HG02943 (cell line): ENCODE results near the gene TAGLN3.
A peak's percentile ranks its signal among the peaks of the same experiment; 100 is the strongest.
"Not testable (repeated sequence)": the region's sequence is repeated elsewhere in the genome, so short reads cannot be mapped to it uniquely, and the experiment has no call there.

Experiments used
- ATAC-seq: cut with Tn5 transposase; IDR thresholded peaks from one replicate; pipeline ENCODE4 v1.9.1; 2021; ENCODE audit warnings: mild to moderate bottlenecking, low read depth, moderate library complexity; ENCODE audit not compliant: unreplicated experiment

The TAGLN3 gene

GRCh38 chr3:112005091-112005672 is 6.5 kb downstream of the TAGLN3 start:
- no peak for ATAC-seq

DNA sequence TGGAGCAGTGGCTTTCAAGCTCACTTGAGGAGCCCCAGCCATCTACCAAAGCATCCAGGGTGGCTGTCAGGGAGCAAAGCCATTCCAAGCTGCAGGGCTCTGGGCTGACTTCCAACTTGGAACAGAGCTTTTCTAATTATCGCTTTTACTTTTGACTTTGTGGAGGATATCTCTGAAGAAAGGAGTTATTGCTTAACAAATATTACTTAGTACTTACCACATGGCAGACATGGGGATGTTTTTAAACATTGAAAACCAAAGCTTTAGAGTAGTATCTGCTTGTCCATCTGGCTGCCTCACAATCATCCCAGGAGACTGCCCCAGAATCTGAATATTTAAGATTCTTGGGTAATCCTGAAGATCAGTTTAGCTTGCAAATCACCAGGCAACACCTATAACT is 8.9 kb downstream of the TAGLN3 start:
- no peak for ATAC-seq

- no peak for ATAC-seq
Observed at GRCh38 chr3:112009670-112010069, 10.9 kb downstream of the TAGLN3 start.

DNA sequence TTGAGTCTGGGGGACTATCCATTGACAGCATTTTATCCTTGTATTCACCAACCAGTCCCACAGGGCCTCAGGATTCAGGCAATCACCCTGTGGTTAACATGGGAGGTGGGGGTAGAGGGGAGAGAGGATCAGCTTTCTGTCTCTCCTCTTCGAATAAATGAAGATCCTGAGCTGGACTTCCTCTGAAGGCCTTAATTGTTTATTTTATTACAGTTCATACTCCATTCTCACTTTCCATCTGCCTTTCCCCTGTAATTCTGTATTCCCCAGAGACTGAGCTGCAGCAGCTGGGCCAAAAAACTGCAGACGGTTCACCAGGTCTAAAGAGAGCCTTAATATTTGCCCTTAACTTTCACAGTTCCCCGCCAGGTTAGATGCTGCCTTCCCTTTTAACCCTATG is 11.9 kb downstream of the TAGLN3 start:
- no peak for ATAC-seq

GRCh38 chr3:112011376-112011940 is 12.7 kb downstream of the TAGLN3 start:
- ATAC-seq, result no peak

DNA sequence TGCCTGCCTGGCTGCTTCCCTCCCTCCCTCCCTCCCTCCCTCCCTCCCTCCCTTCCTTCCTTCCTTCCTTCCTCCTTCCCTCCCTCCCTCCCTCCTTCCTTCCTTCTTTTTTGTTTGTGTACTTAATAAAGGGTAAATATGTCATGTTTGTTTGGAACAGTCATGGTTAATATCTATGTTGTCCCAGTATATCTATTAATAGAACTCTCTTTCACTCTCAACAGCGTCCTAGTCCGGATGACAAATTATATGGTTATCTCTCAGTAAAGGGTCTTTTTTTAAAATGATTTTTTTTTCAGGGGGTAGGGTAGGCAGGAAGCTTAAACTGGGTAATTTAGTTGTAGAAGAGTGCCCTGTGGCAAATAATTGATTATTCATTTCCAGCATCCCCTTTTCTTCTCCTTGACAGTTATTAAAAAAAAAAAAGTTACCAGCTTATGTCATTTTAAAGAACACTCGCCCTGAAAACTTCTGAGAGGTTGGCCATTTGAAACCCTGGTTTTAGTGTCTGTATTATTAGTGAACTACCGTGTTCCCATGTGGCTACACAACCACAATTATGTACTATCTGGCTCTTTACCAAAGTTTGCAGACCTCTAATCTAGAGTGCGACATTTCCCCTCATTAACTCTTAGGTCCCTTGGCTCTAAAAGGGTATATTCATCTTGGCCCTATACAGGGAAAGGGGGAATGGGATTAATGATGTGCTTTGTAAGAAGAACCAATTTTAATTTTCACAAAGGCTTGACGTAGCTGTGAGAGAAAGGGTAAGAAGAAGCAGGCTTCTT is 13.7 kb downstream of the TAGLN3 start:
- no peak for ATAC-seq

GRCh38 chr3:112013058-112013783 is 14.5 kb downstream of the TAGLN3 start:
- peak; percentile 73 for ATAC-seq

DNA sequence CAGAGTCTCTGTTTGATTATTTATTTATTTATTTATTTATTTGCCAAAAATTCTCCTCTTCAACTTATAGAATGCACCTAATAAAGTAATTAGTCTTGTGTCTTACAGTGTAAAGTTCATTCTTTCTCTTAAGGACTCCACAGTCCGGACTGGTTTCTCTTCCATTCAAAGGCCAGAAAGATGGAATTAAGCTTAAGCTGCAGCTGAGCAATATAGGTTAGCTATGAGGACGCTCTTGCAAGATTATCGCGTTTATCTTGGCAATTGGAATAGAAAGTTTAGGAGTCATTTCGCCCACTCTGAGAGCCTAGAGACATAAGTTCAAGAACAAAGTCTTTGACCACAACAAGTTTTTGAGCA is 15.0 kb downstream of the TAGLN3 start:
- ATAC-seq, result no peak

- ATAC-seq, result no peak
Observed at GRCh38 chr3:112017091-112017490, 18.4 kb downstream of the TAGLN3 start.

DNA sequence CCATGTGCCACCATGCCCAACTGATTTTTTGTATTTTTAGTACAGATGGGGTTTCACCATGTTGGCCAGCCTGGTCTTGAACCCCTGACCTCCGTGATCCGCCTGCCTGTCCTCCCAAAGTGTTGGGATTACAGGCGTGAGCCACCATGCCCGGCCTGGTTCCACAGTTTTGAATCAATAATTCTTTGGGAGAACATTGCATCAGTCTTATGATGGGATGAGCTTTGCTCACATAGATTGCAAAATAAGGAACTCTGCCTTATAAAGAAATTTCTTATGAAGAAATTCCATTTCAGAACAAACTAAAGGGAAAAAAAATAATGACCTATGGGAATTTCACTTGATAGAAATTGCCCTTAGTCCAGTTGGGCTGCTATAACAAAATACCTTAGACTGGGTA is 20.0 kb downstream of the TAGLN3 start:
- ATAC-seq, result no peak

DNA sequence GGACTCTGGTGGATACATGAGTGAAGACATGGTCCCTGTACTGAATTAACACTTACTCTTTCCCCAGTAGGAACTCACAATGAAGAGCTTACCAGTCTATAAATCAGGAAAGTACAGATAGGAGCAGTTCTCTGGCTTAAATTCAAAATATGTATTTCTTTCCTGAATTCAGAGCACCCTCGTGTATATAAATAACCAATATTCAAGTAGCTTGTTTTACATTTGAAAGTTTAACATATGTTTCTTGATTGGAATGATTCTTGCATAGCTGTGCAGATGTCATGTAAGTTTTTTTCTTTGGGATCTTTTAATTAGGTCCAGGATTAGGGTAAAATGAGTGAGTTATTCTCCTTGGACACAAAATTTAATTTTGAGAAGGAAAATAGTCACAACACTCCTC is 21.0 kb downstream of the TAGLN3 start:
- no peak for ATAC-seq

DNA sequence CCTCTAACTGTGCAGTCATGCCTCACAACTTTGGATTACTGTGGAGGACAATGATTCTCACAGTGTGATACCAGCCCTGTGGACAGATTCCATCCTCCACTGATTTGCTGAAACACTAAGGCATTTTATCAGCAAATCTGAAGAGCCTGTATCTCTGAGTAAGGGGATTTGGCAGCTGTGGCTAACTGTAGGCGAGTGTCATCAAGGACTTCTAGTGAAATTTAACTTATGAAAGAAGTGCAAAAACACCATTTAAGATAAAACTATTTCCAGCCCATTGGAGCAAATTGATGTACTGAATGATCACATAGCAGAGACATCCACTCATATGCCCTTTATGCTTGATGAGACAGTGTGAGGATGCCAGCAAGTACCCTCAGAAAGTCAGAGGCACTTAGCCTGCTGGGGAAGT is 22.0 kb downstream of the TAGLN3 start:
- ATAC-seq, result no peak

DNA sequence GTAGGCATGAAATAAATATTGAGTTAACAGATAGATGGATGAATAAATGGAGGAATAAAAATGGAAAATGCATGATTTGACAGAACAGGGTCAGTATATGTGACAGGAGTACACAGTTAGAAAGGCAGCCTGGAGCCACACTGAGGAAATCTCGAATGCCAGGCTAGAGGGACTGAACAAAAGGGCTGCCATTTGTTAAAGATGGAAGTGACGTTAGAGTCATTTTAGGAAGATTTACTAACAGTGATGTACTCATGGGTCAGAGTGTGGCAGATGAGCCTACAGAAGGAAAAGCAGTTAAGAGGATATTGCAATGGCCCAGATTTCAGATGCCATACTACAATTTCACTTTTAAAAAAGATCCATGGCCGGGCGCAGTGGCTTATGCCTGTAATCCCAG is 28.4 kb downstream of the TAGLN3 start:
- no peak for ATAC-seq

DNA sequence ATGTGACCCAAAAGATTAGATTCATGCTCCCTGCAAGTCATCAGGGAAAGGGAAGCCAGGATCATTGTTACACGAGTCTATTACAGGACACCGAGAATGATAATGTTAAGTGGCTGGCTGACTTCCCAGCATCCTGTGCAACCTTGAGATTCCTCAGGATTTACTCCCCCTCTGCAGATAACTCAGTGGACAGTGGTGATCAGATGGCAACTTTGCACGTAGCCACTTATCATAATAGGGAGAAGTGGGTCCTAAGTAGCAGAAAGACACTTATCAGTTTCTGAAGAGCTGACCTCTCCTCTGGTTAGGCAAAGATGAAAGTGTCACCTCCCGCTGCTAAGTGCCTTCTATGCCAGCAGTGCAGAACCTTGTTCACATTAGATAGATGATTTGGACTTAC is 29.1 kb downstream of the TAGLN3 start:
- no peak for ATAC-seq

DNA sequence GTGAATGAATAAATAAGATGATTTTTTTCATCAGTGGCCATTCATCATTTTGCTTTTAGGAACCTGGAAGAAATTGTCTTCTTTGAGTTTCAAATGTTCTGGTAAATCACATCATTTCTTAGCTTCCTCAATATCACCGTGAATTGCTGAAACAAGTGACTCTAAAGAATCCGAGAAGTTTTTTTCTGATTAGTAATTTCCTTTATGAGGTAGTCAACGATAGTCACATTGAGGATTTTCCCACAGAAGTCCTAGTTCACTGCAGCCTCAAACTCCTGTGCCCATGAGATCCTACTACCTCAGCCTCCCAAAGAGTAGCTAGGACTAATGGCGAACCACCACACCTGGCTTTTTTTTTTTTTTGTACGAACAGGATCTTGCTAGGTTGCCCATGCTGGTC is 32.2 kb downstream of the TAGLN3 start:
- ATAC-seq, result no peak

DNA sequence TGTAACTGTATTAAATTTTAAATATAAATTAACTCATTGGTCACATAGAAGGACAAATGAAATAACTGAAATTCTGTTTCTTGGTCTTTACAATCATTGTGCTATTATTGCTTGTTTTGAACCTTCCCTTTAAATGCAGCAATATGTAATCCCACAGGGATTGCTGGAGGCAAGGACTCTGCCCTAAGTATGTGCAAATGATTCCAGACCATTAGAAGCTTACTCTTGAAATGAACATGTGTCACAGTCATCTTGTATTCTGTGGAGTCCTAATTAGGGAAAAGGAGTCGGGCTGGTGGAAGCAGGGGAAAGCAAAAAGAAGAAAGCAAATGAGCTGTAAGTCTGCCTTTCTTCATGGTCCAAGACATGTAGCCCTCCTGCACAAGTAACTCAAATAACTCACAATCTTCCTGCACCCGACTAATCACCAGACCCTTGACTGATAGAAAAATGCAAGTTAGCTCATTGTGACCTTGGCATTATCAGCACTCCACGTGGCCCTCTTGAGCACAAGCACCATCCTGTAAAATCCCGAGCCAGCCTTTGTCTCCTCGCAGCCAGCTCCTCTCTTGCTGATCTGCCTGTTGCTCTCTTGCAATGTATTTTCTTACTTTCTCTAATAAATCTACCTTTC is 33.5 kb downstream of the TAGLN3 start:
- no peak for ATAC-seq

- ATAC-seq, result no peak
Observed at GRCh38 chr3:112034436-112034835, 35.7 kb downstream of the TAGLN3 start, which contains the start of gene TMPRSS7. Gene TMPRSS7, plus strand, starts transcription at chr3:112034736. Its CDS starts 110 bp downstream, at chr3:112034846.

GRCh38 chr3:112035241-112035640 is 36.5 kb downstream of the TAGLN3 start:
- ATAC-seq, result no peak

DNA sequence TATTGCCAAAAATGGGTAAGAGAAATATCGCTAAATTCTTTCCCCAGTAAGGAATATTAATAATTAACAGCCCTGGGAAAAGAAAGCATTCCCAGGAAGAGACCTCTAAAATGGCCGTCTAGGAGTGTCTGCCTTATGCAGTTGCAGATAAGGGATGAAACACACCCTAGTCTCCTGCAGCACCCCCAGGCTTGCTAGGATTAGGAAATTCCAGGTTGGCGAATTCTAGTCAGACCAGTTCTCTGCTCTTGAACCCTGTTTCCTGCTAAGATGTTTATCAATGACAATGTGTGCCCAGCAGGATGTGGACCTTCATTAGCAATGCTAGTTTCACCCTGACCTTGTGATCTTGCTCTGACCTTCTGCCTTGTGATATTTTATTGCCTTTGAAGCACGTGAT is 38.5 kb downstream of the TAGLN3 start:
- not testable (repeated sequence) for ATAC-seq

DNA sequence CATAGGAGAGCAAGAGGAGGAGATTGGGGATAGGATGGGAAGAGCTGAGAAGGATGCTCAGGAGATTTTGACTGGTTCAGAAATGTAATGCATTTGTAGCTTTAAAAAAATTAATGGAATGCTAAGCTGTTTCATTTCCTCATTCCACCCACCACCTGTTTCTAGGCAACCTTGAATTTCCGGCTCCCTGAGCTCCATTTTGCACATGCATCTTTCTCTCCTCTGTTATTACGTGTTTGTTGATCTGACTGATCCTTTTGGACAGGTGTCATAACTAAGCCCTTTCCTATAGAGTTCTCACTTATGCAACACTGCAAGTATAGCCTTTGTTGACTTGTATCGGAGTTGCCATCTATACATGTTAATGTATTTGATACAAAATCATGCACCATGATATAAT is 40.1 kb downstream of the TAGLN3 start:
- ATAC-seq, result no peak

- no peak for ATAC-seq
Observed at GRCh38 chr3:112041321-112041720, 42.6 kb downstream of the TAGLN3 start.
